Frontal cortex (tissue), 4 donors: ENCODE measurements around the gene IGFALS. TPM values are rescaled to one million over a fixed set of nuclear protein-coding genes. Genes with fewer than 3 reads are reported as not detected.
A peak's percentile ranks its signal among the peaks of the same experiment; 100 is the strongest.

Experiments used
- DNase-seq, 2 donors: peaks; one replicate each; pipeline ENCODE4 v3.0.0; 2012; ENCODE audit warnings: low spot score in 2 of 2
- FAIRE-seq: peaks from 2 replicates; lab custom pipeline; 2012; peaks lifted over from hg19 to GRCh38; lab: Jason Lieb, UNC
- total RNA-seq: library from RNA; depleted of rRNA; stranded (reverse); fragments of >200 nt; gene quantifications from one replicate; pipeline ENCODE4 v1.2.3, GENCODE V29; 2014
- donor health status: control.
- donor health status: control.
- donor health status: control.

IGFALS gene
- total RNA-seq, 1 donor from 2014 or later, result under 0.01 TPM

- DNase-seq (no peak), FAIRE-seq (no peak)
These were observed 14.2 kb downstream of the IGFALS start for GRCh38 chr16:1779234-1779701.

- DNase-seq, result no peak
- FAIRE-seq, result no peak
These were observed 15.0 kb downstream of the IGFALS start for GRCh38 chr16:1778200-1779179.

GRCh38 chr16:1777375-1778199 is 15.9 kb downstream of the IGFALS start:
- FAIRE-seq (no peak), DNase-seq (no peak)

- no peak for DNase-seq
These were observed 16.5 kb downstream of the IGFALS start for GRCh38 chr16:1776991-1777374.

GRCh38 chr16:1776672-1776955 is 16.9 kb downstream of the IGFALS start:
- no peak for FAIRE-seq
- DNase-seq, result no peak

More at GRCh38 chr16:1776991-1777374, 16.5 kb downstream of the IGFALS start:
- FAIRE-seq, result no peak

- no peak for FAIRE-seq
- no peak for DNase-seq
These were observed 17.4 kb downstream of the IGFALS start for GRCh38 chr16:1775846-1776671.

GRCh38 chr16:1775006-1775845 is 18.3 kb downstream of the IGFALS start:
- FAIRE-seq (no peak), DNase-seq (no peak)

GRCh38 chr16:1774448-1774780 is 19.1 kb downstream of the IGFALS start:
- no peak for FAIRE-seq
- no peak for DNase-seq

GRCh38 chr16:1773703-1774447 is 19.6 kb downstream of the IGFALS start:
- no peak for DNase-seq
- no peak for FAIRE-seq

GRCh38 chr16:1772908-1773702 is 20.4 kb downstream of the IGFALS start, which contains the start of gene MRPS34:
Gene MRPS34 (minus strand): TSS chr16:1773134. CDS start chr16:1773119, 15 bp downstream.
- DNase-seq (peak; percentile 90 to 94), FAIRE-seq (no peak)

GRCh38 chr16:1772362-1772907 is 21.1 kb downstream of the IGFALS start, which contains the start of gene EME2:
Gene EME2 (plus strand): TSS chr16:1772810. CDS start chr16:1773228, 418 bp downstream.
- FAIRE-seq (no peak), DNase-seq (peak in 1 of 2 donors; percentile 60)

GRCh38 chr16:1771864-1772361 is 21.6 kb downstream of the IGFALS start:
- no peak for DNase-seq
- no peak for FAIRE-seq

- no peak for FAIRE-seq
- DNase-seq, result peak; percentile 86 to 92
These were observed 22.2 kb downstream of the IGFALS start, which contains the start of gene NME3 for GRCh38 chr16:1771188-1771863. Gene NME3 (minus strand): TSS chr16:1771543. CDS start chr16:1771534, 9 bp downstream.

GRCh38 chr16:1770328-1771187 is 22.9 kb downstream of the IGFALS start:
- DNase-seq, result peak; percentile 67 to 73
- no peak for FAIRE-seq
